GM19463 (cell line): ENCODE data around the gene CAPZA1.
"Not testable (repeated sequence)": the region's sequence is repeated elsewhere in the genome, so short reads cannot be mapped to it uniquely, and the experiment has no call there.

Experiments
- ATAC-seq: cut with Tn5 transposase; IDR thresholded peaks from one replicate; pipeline ENCODE4 v1.9.1; 2021; ENCODE audit warnings: mild to moderate bottlenecking, moderate library complexity; ENCODE audit not compliant: unreplicated experiment

Gene CAPZA1

DNA sequence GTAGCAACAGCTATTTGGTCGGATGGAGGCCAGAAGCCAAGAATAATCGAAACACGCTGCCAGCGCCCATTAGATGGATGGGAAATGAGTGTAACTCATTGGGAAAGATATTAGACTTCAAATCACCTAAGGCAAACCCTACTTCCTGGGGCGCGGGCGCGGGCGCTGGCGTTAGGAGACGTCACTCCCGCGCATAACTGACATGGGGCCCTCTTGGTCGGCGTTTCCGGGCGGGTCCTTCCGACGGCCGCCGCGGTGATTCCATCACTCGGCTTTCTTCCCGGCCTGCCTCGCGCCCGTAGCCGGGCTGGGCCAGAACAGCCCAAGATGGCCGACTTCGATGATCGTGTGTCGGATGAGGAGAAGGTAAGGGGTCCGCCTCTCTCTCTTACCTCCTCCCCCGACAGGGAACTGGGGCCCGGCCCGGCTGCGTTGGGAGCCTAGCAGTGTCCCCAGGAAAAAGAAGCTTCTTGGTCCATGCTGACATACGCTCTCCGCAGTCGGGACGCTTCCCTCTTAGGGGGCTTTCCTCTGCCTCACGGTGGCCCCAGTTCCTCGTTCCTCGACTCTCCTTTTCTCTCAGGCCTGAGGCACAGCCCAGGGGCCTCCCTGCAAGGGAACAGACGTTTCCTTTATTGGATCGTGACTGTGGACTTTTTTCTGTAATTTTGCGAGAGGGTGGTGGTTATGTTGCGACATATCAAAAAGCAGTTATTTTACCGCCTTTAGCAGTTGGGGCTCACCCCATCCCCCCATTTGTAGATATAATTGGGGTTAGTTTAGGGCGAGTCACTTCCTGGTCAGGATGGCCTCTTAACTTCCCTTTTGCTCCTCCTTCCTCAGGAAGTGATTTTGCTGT, at the start of gene CAPZA1:
CAPZA1 (plus strand) TSS at position 315 of the 859 bp plus-strand sequence; CDS start at position 328, 13 bp downstream.
- ATAC-seq = peak; percentile 91

DNA sequence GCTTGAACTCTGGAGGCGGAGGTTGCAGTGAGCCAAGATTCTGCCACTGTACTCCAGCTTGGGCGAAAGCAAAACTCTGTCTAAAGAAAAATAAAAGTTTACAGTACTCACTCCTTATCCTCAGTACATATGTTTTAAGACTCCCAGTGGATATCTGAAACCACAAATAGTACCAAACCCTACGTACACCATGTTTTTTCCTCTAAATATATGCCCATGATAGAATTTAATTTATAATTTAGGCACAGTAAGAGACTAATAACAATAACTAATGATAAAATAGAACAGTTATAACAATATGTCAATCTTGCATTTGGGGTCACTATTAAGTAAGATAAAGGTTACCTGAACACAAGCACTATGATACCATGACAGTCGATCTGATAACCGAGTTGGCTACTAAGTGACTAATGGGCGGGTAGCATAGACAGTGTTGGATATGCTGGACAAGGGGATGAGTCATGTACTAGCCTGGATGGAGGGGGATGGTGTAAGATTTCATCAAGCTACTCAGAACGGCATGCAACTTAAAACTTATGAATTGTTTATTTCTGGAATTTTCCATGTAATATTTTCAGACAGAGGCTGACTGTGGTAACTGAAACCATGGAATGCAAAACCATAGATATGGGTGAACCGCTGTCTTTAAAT, 44.4 kb upstream of the CAPZA1 start:
- no peak for ATAC-seq

DNA sequence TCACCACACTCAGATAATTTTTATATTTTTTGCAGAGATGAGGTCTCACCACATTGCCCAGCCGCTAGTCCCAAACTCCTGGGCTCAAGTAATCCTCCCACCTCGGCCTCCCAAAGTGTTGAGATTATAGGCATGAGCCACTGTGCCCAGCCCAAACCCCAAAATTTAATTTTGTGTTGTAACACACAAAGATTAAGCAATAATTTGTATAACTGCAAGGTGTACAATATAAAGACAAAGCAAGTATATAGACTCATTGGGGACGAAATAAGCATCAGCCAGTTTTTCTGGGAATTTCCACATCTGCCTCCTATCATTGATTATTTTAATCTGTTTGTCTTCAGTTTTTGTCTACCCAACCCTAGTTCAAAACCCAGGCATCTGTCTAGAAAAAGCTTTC, 43.4 kb upstream of the CAPZA1 start:
- no peak for ATAC-seq

DNA sequence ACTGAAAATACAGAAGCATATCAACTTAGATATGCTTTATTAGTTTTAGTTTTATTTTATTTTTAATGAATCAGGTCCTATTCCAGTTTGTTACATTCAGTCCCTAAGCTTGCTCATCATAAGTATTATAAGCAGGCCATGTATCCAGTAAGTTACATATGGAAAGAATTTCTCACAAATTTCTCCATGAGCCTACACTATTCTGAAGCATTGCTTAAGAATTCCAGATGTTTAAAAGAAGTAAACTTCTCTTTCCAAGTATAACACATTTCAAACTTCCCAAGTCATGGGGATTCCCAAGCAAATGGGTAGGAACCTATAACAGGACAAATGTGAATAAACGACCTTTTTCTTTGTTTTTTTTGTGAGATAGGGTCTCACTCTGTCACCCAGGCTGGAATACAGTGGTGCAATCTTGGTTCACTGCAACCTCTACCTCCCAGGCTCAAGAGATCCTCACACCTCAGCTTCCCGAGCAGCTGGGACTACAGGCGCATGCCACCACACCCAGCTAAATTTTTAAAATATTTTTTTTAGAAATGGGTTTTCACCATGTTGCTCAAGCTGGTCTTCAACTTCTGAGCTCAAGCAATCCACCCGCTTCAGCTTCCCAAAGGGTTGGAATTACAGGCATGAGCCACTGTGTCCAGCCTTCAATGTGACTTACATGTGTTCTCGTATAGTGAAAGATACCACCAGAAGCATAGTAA, 39.7 kb upstream of the CAPZA1 start:
- ATAC-seq = no peak

DNA sequence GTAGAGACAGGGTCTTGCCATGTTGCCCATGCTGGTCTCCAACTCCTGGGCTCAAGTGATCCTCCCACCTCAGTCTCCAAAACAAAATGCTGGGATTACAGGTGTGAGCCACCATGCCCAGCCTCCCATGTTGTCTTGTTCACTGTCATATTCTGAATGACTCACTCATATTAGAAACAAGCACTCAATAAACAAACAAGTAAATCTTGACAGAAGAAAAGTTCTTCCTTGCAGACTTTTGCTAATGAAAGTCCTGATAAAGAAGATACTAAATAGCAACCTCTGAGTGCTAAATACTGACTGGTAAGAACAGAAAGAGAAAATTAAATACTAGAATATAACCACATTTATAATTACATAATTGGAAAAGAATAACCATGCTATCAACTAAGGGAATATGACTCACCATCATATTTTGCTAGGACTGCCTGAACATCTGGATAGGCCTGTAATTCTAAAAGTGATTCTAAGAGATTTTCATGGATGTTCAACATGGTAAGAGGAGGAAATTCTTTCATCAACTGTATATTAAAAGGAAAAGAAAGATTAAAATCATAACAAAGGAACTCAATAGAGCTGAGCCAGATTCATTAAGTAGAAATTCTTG, 37.9 kb upstream of the CAPZA1 start:
- ATAC-seq = no peak

DNA sequence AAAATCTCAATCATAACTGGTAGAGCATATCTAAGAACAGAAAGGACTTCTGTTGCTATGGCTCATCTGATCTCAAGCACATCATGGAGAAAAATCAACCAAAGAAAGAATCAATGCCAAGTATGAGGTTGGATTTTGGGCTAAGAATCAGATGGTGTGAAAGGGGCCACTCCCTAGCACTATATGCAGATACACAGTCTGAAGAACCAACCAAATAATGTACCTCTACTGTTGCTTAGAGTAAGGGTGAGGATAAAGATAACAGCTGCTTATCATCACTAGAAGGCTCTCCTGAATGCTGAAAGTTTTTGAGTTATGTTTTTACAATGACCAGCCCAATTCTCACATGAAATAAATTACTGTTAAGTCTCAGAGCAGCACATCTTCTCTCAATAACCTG, 36.3 kb upstream of the CAPZA1 start:
- ATAC-seq = no peak

DNA sequence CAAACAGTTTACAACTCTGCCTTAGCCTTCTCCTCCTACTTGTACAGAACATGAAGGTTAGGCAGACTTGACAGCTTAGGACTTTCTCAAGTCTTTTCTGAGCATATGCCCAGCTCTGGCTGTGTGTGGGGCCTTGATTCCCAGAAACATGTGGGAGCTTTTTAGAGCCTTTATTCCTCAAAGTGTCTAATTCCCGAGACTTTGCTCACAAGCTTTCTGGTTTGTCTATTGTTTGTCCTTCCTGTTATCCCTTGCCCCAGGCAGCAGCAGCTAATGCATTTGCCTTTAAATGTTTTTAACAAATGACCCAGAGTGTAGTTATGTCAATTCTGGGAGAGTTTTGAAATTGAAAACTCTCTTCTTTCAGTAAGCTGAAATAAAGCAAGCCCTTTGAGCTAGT, 29.9 kb upstream of the CAPZA1 start:
- no peak for ATAC-seq

DNA sequence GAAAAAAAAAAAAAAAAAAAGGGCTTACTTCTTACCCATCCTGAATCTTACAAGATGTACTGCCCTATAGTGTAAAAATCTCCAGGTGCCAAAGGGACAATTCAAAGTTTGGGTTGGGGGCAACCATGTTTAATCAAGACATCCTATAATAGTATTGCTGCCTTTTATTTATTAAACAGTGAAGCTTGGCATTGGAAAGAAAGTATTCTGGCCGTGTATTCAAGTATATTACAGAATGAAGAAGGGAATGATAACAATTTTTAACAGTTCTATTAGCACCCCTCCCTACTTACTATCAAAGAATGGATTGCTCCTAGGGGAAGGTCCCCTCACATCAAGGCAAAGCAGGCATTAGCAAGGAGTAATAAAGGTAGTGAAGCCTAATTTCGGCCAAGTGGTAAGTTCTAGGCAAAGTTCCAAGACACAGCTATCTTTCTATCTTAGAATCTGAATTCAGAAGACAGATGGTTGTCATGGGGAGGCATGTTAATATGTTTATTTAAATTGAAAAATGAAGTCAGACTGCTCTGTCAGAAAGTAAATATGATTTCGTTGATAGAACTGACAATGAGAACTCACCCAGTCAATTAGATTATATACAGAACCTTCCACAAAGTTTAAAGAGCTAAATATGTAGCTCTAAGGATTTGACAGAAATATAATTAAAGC, 25.3 kb upstream of the CAPZA1 start:
- ATAC-seq = no peak

DNA sequence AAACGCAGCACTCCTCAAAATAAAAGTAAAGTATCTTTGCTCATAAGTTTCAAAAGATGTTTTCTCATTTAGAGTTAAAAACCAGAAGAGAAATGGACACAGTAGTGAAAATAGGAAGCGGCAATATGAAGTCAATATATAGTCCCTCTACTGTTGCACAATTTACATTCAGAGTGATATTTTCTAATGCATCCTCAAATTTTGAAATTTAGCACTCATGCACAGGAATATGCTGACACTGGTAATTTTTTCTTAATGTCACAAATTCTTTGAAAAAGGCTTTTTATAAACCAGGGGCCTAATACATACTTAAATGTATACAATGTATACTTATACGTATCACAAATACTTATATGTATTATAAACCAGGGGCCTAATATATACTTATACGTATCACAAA, 20.2 kb upstream of the CAPZA1 start:
- ATAC-seq = no peak

DNA sequence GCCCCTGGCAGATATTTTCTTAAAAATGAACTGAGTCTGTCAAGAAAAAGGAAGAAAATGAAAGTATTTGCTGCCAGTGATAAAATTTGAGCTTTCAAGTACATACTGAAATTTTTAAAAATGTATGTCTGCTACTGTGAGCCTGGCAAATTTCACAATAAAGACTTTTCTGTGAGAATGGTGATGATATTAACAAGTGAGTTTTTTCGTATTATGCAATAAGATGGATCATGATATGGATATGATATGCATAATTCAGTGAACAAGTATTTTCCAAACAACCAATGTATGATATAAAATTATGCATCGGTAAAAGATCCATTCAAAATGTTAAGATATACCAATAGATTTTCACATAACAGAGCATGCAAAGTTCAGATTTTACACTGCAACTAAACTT, 16.6 kb upstream of the CAPZA1 start:
- ATAC-seq = no peak

DNA sequence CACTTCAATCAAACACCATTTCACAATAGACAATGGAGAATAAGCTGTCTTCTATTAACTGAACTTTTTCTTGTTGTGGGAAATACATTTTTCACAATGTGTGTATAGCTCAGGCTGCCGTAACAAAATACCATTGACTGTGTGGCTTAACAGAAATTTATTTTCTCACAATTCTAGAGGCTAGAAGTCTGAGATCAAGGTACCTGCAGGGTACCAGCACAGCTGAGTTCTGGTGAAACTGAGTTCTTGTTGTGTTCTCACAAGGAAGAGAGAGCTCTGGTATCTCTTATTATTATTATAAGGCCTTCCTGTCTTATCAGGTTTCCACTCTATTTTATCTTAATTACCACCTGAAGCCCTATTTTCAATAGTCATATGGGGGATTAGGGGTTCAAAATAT, 16.1 kb upstream of the CAPZA1 start:
- ATAC-seq = no peak

DNA sequence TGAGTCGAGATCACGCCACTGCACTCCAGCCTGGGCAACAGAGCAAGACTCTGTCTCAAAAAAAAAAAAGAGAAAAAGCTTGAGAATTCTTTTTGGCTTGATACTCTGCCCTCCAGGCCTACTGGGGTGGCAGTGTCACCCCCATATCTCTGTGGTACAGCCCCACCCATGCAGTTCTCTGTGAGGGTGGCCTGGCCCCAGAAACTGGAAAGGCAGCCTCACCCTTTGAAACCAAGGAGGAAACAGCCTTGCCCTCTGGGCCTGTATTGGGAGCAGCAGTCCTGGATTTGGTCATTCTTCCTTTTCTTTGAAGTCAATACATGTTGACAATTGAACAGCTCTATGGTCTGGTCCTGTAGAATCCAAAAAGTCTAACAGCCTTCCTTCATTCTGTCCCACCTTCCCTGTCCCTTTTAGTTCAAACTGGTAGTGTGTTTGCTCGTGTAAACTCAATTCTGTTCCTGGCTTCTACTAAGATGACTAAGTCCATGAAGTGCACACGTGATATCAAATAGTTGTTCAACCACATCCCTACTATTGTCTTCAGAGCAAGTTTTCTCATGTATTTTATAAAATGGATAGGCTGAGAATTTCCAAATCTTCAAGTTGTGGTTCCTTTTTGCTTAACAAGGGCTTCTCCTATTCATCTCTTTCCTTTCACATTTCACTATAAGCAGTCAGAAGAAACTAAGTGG, 13.9 kb upstream of the CAPZA1 start:
- ATAC-seq = no peak

DNA sequence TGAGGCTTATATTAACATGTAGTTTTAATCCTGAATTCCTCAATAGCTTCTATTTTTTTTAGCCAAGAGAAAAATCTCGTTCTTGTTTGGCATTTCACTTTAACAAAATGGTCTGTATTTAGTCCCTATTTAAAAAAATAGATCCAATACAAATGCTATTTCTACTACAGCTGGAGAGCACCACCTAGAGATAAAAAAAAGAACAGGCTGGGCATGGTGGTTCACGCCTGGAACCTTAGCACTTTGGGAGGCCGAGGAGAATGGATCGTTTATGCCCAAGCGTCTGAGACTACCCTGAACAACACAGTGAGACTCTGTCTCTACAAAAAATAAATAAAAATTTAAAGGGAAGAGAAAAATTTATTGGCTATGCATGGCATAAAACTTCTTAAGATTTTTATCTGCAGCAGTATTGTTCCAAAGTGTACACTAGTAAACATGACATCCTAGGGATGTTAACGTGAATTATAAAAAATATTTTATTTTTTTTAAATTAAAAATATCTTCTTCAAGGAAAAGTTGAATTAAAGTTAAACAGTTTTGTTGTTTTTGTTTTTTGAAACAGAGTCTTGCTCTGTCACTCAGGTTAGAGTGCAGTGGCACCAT, 5.1 kb upstream of the CAPZA1 start:
- no peak for ATAC-seq

DNA sequence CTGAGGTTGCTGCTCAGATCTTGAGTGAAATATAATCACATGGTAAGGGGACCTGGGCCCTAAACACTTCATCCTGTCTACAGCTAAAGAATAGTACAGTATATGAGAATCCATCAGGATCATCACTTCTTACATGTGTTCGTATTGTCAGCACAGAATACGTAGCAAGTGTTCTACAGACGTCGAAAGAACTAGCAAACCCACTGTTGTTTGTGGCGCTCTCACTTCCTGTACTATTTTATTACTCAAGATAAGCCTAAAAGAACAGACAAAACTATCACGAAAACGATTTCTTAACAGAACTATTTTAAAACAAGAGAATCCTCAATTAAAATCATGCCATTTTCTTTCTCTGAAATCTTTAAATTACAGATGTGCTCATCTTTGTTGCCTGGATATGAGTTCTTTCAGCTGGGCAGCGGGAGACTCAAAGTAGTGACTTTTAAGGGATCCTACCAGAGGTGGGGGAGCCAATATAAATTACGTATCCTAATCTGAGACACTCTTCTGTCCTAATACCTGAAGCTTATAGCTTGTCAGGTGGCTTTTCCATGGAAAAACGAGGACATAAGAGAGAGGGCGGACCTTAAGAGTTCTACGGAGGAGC, 1.4 kb upstream of the CAPZA1 start:
- ATAC-seq = no peak

DNA sequence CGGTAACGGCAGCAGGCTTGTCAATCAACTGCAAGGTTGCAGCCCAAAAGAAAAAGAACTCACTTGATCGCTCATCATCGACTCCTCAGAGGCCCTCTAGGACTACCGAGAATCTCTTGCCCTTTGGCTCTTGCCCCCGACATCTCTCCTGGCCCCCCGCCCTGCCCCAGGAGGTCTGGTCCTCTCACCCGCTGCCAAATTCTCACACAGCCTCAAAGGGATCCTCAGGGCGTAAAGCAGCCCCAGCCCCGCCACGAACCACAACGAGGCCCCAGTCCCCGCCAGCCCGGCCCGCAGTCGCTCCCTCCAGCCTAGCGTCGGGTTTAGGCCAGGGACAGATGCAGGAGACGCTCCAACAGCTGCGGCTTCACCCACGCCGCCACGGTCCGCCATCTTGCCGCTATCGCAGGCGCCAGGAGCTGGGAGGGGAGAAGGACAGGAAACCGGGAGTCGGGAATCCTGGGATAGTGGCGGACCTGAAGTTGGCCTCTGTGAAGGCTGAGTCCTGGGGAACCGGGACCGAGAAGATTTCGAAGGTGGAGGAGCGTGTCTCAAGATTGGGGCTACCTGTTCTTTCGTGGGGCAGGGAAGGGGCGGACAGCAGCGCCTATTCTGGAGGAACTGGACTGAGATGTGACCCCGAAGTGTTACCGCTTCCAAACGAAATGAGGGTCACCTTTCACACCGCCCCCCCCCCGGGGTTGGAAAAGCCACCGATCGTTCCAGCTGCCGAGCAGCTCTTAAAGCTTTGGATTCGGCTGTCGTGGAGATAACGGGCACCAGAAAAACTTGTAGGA, 713 bp upstream of the CAPZA1 start, which contains the start of gene ST7L:
ST7L (minus strand) TSS at position 421 of the 797 bp plus-strand sequence; CDS start at position 393, 28 bp downstream.
- peak; percentile 2 for ATAC-seq

DNA sequence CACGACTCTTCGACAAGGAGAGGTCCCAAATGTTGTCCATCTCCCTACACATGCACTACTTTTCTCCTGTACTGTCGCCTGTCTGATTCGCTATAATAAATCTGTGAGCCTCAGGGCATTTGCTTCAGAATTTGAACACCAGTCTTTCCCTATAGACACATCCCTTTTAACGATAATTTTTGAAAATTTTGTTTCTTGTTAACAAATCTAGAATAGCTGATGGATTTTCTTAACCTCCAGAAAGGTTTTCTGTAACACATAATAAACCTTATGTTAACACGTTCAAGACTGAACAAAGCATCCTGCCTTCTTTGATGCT, 704 bp downstream of the CAPZA1 start:
- no peak for ATAC-seq

DNA sequence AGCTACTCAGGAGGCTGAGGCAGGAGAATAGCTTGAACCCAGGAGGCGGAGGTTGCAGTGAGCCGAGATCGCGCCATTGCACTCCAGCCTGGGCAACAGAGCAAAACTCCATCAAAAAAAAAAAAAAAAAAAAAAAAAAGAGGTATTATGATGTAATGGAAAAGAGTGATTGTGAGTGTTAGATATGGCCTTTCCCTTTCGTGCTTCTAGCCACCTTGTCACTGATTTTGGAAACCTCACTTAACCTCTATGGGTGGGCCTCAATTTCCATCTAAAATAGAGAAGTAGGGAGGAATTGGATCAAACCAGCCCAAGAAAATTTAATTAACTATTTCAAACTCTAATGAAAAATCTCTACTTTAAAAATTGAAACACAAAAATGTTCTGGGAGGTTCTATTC, 4.9 kb downstream of the CAPZA1 start:
- not testable (repeated sequence) for ATAC-seq

DNA sequence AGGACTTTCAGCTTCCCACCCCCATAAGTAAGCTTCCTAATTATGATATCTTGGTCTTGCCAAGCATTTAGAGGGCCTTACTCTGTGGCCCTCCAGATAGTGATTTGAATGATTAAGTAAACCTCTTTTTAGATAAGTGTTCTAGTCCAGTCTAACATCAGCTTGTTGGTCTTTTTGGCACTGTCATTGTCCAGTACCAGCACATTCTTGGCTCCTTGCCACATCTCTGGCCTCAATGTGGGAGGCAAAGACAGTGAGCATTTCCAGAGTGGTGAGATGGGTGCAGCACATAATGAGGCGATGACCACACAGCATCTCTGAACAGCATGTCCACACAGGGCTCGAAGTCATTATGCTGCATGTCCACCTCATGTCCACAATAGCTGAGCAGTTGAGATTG, 6.1 kb downstream of the CAPZA1 start:
- ATAC-seq = no peak

DNA sequence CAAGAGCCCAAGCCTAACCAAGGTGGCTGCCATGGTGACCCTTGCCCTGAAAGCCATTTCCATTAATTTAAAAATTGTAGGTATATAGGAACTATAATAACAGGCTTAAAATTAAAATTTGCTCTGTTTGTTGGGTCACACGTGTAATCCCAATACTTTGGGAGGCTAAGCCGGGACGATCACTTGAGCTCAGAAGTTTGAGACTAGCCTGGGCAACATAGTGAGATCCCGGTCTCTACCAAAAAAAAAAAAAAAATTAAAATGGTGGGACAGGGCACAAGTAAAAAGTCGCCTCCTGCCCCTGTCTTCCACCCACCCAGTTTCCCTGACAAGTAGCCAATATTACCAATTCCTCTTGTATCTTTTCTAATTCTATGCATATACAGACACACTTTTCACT, 6.6 kb downstream of the CAPZA1 start:
- no peak for ATAC-seq
